RWPE2 (cell line): ENCODE measurements around the gene CDK15.

Experiments
- ATAC-seq: fragments of 200-7000 bp; cut with Tn5 transposase; 3 replicates; pipeline ENCODE4 v1.9.1; 2021; ENCODE audit warnings: low read depth
- DNase-seq: peaks from one replicate; pipeline ENCODE4 v3.0.0-alpha.2; 2020; ENCODE audit warnings: low spot score
- H3K27ac ChIP-seq: fragments of 450-650 bp; 2 replicates; pipeline ENCODE4 v1.5.1; 2017; ENCODE audit warnings: mild to moderate bottlenecking; ENCODE audit not compliant: poor library complexity, severe bottlenecking
- H3K27me3 ChIP-seq: fragments of 250-450 bp; sonication (Bioruptor Pico); 2 replicates; pipeline ENCODE4 v1.5.1; 2021; ENCODE audit warnings: mild to moderate bottlenecking, moderate library complexity; ENCODE audit not compliant: insufficient read depth, poor library complexity, severe bottlenecking
- H3K36me3 ChIP-seq: fragments of 250-450 bp; sonication (Bioruptor Pico); 2 replicates; pipeline ENCODE4 v1.5.1; 2020; ENCODE audit warnings: low read depth, mild to moderate bottlenecking, moderate library complexity
- H3K4me1 ChIP-seq: fragments of 250-450 bp; sonication (Bioruptor Pico); 2 replicates; pipeline ENCODE4 v1.5.1; 2021; ENCODE audit warnings: mild to moderate bottlenecking, moderate library complexity; ENCODE audit not compliant: insufficient read depth, poor library complexity, severe bottlenecking
- H3K4me3 ChIP-seq: fragments of 250-450 bp; sonication (Bioruptor Pico); 2 replicates; pipeline ENCODE4 v1.5.1; 2021; ENCODE audit warnings: mild to moderate bottlenecking, moderate library complexity; ENCODE audit not compliant: severe bottlenecking
- H3K9me3 ChIP-seq: fragments of 250-450 bp; sonication (Bioruptor Pico); 2 replicates; pipeline ENCODE4 v1.5.1; 2021; ENCODE audit warnings: mild to moderate bottlenecking, moderate library complexity; ENCODE audit not compliant: severe bottlenecking
- TF ChIP-seq, protein P1 (sequence below): fragments of 450-650 bp; IDR thresholded peaks from one replicate; pipeline ENCODE4 v1.5.1; 2017; ENCODE audit warnings: mild to moderate bottlenecking, moderate library complexity; ENCODE audit not compliant: poor library complexity, severe bottlenecking

CDK15 gene

GRCh38 chr2:201813996-201814760 lies 7.8 kb downstream of the CDK15 start:
- no peaks in the 10 kb centered on the region for H3K36me3 ChIP-seq
- DNase-seq (no peak), ATAC-seq (no peak)
- TF ChIP-seq, protein P1, sequence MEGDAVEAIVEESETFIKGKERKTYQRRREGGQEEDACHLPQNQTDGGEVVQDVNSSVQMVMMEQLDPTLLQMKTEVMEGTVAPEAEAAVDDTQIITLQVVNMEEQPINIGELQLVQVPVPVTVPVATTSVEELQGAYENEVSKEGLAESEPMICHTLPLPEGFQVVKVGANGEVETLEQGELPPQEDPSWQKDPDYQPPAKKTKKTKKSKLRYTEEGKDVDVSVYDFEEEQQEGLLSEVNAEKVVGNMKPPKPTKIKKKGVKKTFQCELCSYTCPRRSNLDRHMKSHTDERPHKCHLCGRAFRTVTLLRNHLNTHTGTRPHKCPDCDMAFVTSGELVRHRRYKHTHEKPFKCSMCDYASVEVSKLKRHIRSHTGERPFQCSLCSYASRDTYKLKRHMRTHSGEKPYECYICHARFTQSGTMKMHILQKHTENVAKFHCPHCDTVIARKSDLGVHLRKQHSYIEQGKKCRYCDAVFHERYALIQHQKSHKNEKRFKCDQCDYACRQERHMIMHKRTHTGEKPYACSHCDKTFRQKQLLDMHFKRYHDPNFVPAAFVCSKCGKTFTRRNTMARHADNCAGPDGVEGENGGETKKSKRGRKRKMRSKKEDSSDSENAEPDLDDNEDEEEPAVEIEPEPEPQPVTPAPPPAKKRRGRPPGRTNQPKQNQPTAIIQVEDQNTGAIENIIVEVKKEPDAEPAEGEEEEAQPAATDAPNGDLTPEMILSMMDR: no peak
- H3K9me3 ChIP-seq: no peaks in the 10 kb centered on the region
- H3K27ac ChIP-seq: no peak overlapping the region
- no peak overlapping the region for H3K4me3 ChIP-seq
- H3K4me1 ChIP-seq: no peaks in the 10 kb centered on the region
- no peaks in the 10 kb centered on the region for H3K27me3 ChIP-seq

GRCh38 chr2:201816657-201817575 lies 10.6 kb downstream of the CDK15 start:
- ATAC-seq: no peak
- no peak for DNase-seq
- H3K27ac ChIP-seq: no peak overlapping the region
- H3K9me3 ChIP-seq: no peaks in the 10 kb centered on the region
- H3K27me3 ChIP-seq: no peaks in the 10 kb centered on the region
- H3K36me3 ChIP-seq: no peaks in the 10 kb centered on the region
- H3K4me1 ChIP-seq: no peaks in the 10 kb centered on the region
- TF ChIP-seq, protein P1: no peak
- no peak overlapping the region for H3K4me3 ChIP-seq

- H3K4me3 ChIP-seq: no peak overlapping the region
- no peak overlapping the region for H3K27ac ChIP-seq
- no peaks in the 10 kb centered on the region for H3K9me3 ChIP-seq
- TF ChIP-seq, protein P1: no peak
- DNase-seq: no peak
- no peaks in the 10 kb centered on the region for H3K4me1 ChIP-seq
- H3K36me3 ChIP-seq: no peaks in the 10 kb centered on the region
- ATAC-seq: no peak
- H3K27me3 ChIP-seq: no peaks in the 10 kb centered on the region
These were observed 14.2 kb downstream of the CDK15 start for GRCh38 chr2:201820383-201821007.

DNA sequence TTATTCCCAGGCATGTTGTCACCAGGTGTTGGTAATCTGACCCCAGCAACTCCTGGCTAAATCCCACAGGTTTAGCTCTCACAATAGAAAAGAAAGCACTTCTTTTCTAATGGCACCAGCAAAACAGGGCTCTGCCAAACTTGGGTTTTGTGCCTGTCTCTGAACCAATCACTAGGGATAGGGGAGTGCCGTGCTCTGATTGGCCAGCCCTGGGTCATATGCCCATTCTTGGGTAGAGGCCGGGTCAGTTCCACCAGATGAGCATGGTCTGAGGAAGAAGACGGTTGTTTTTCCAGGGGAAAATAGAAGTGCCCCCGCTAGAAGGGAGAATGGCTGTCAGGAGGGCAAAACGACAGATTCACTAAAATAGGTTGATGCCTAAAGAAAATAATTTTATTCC lies 14.7 kb downstream of the CDK15 start:
- TF ChIP-seq, protein P1: no peak
- Histone ChIP-seq H3K4me1 (no peaks in the 10 kb centered on the region), H3K36me3 (no peaks in the 10 kb centered on the region), H3K27ac (no peak overlapping the region), H3K27me3 (no peaks in the 10 kb centered on the region), H3K4me3 (no peak overlapping the region), H3K9me3 (no peaks in the 10 kb centered on the region)
- ATAC-seq (no peak), DNase-seq (no peak)
